Endothelial cell of umbilical vein (primary cell): ENCODE measurements around the gene CELSR3. TPM values are rescaled to one million over a fixed set of nuclear protein-coding genes. Genes with fewer than 3 reads are reported as not detected.

Experiments used
- BruUV-seq: library from RNA; stranded (reverse); fragments of 400-500 nt; replicated peaks from 2 replicates; lab custom pipeline; 2021; lab: Mats Ljungman, UMichigan
- CTCF ChIA-PET: fragments of 300-600, 350-600 bp; sonication (Branson Sonifier 250); formaldehyde crosslinking; loops from one replicate; lab custom pipeline; 2021; ENCODE audit warnings: antibody characterized with exemption, inconsistent platforms; lab: Charles Lee
- POLR2A ChIA-PET: fragments of 300-600, 350-600 bp; sonication (Branson Sonifier 250); formaldehyde crosslinking; loops from one replicate; lab custom pipeline; 2021; ENCODE audit warnings: antibody characterized with exemption, inconsistent platforms; lab: Charles Lee
- DNase-seq: peaks from one replicate; pipeline ENCODE4 v3.0.0-alpha.2; 2011; ENCODE audit warnings: low read depth, low spot score
- FAIRE-seq: peaks from 2 replicates; lab custom pipeline; 2011; peaks lifted over from hg19 to GRCh38; lab: Jason Lieb, UNC
- H2AFZ ChIP-seq: 2 replicates; pipeline ENCODE4 v1.6.0; 2012; ENCODE audit warnings: low read depth, low read length, control low read depth, inconsistent platforms
- H3K27ac ChIP-seq: 2 replicates; pipeline ENCODE4 v1.5.1; 2011; ENCODE audit warnings: low read depth, mild to moderate bottlenecking, control low read depth, low read length, moderate library complexity; ENCODE audit not compliant: insufficient read depth
- H3K27me3 ChIP-seq, 2 experiments: 2 replicates each; pipeline versions ENCODE4 v1.6.0 to v1.6.1; 2011; ENCODE audit warnings: low read length in 2 of 2, mixed read lengths in 1 of 2; ENCODE audit not compliant: control insufficient read depth in 2 of 2, insufficient read depth in 2 of 2
- H3K36me3 ChIP-seq, 2 experiments: 2 replicates in 1 of 2; 3 replicates in 1 of 2; pipeline ENCODE4 v1.5.1; 2011; ENCODE audit warnings: low read length in 2 of 2, mild to moderate bottlenecking in 1 of 2, moderate library complexity in 1 of 2; ENCODE audit not compliant: control insufficient read depth in 2 of 2, insufficient read depth in 2 of 2; ENCODE audit errors: extremely low read depth in 1 of 2
- H3K4me1 ChIP-seq: 3 replicates; pipeline ENCODE4 v1.5.1; 2011; ENCODE audit warnings: mild to moderate bottlenecking, low read length; ENCODE audit not compliant: control insufficient read depth, insufficient read depth; ENCODE audit errors: extremely low read depth
- H3K4me2 ChIP-seq: 2 replicates; pipeline ENCODE4 v1.6.1; 2011; ENCODE audit warnings: low read length, control low read depth, mixed read lengths; ENCODE audit not compliant: insufficient read depth
- H3K4me3 ChIP-seq, 3 experiments: fragments of 200-600 bp in 1 of 3; sonication (generic), shearing (Covaris generic) in 1 of 3; replicated peaks in 1 of 3; 2 replicates each; pipeline ENCODE4 v1.5.1; 2011 to 2016; ENCODE audit warnings: control low read depth in 3 of 3, low read length in 3 of 3, mild to moderate bottlenecking in 2 of 3, inconsistent platforms in 1 of 3, low read depth in 1 of 3, moderate library complexity in 1 of 3; ENCODE audit not compliant: insufficient read depth in 1 of 3
- H3K79me2 ChIP-seq: 2 replicates; pipeline ENCODE4 v1.6.0; 2012; ENCODE audit warnings: low read length, inconsistent platforms; ENCODE audit not compliant: control insufficient read depth, insufficient read depth
- H3K9ac ChIP-seq: replicated peaks from 2 replicates; pipeline ENCODE3; 2011; ENCODE audit warnings: low read length, control low read depth; ENCODE audit not compliant: insufficient read depth; ENCODE audit errors: extremely low read depth
- H3K9me1 ChIP-seq: replicated peaks from 3 replicates; pipeline ENCODE4 v1.6.0; 2011; ENCODE audit warnings: mild to moderate bottlenecking, low read length; ENCODE audit not compliant: control insufficient read depth, insufficient read depth; ENCODE audit errors: extremely low read depth
- H3K9me3 ChIP-seq: replicated peaks from 2 replicates; pipeline ENCODE4 v1.5.1; 2012; ENCODE audit warnings: low read length, inconsistent platforms; ENCODE audit not compliant: control insufficient read depth, insufficient read depth
- H4K20me1 ChIP-seq: replicated peaks from 2 replicates; pipeline ENCODE3; 2011; ENCODE audit warnings: mild to moderate bottlenecking, low read length; ENCODE audit not compliant: control insufficient read depth, insufficient read depth; ENCODE audit errors: extremely low read depth
- GATA2 ChIP-seq: IDR thresholded peaks from 2 replicates; pipeline ENCODE4 v1.7.0; 2011; ENCODE audit warnings: low read depth, mild to moderate bottlenecking, moderate library complexity, mixed read lengths, low read length; ENCODE audit not compliant: insufficient read length, insufficient read depth
- JUN ChIP-seq: IDR thresholded peaks from 2 replicates; pipeline ENCODE4 v1.6.1; 2011; ENCODE audit warnings: borderline replicate concordance, low read depth; ENCODE audit not compliant: insufficient read length, insufficient read depth
- POLR2A ChIP-seq: IDR thresholded peaks from 2 replicates; pipeline ENCODE4 v1.6.1; 2012; ENCODE audit warnings: low read depth, mild to moderate bottlenecking, control low read depth, low read length
- dilution Hi-C: fragments of 300-500 bp; cut with MboI; formaldehyde crosslinking; loops from one replicate; pipeline ENCODE4 v1.15.0; 2019; ENCODE audit warnings: low sequenced_read_pairs; ENCODE audit not compliant: extremely low pct_ligation_motif_present
- intact Hi-C: fragments of 100-400 bp; cut with micrococcal nuclease; formaldehyde crosslinking; loops from one replicate; pipeline ENCODE4 v1.10.0; 2022
- polyA plus RNA-seq, 4 experiments: library from polyadenylated mRNA; depleted of rRNA in 3 of 4; stranded (reverse) in 3 of 4; unstranded in 1 of 4; fragments of >200 nt; gene quantifications; 2 replicates each; pipeline versions ENCODE4 v1.2.1 to v1.2.3, GENCODE V29; 2011 to 2012; ENCODE audit warnings: missing spikeins in 1 of 4
- total RNA-seq: library from RNA; stranded (reverse); gene quantifications from 2 replicates; pipeline ENCODE4 v1.2.3, GENCODE V29; 2021

The CELSR3 gene
- total and polyA plus RNA-seq, 2 donors (not counting 3 experiments of a cell fraction or from before 2014, with no cell fraction given) = 0.25 to 0.71 TPM

- no peaks in the 10 kb centered on the region for H4K20me1 ChIP-seq
- no peak overlapping the region for H3K27ac ChIP-seq
- no peak overlapping the region for H3K4me2 ChIP-seq
- no peaks in the 10 kb centered on the region for H3K79me2 ChIP-seq
- H3K4me3 ChIP-seq = no peak overlapping the region
- FAIRE-seq = no peak
- TF ChIP-seq POLR2A = no peak
- TF ChIP-seq JUN = no peak
- no peaks in the 10 kb centered on the region for H3K9me1 ChIP-seq
- H3K27me3 ChIP-seq = peaks cover 6 to 9% of the 10 kb centered on the region in 2 experiments
- H3K9me3 ChIP-seq = no peaks in the 10 kb centered on the region
- dilution Hi-C loops = no loop called here
- no peak overlapping the region for H3K9ac ChIP-seq
- no TSS peak for BruUV-seq
- CTCF ChIA-PET = interaction anchor here (1.0 kb wide), 1 partner anchor 10 kb away, joined by 3 read pairs; no protein-coding TSS in a partner anchor
- intact Hi-C loops = no loop called here
- peaks cover 11 to 40% of the 10 kb centered on the region in 2 experiments for H3K36me3 ChIP-seq
- peaks cover 6% of the 10 kb centered on the region for H3K4me1 ChIP-seq
- no peak overlapping the region for H2AFZ ChIP-seq
- no peak for DNase-seq
- POLR2A ChIA-PET = no interaction called here
Observed at GRCh38 chr3:48598323-48599076, 64.2 kb downstream of the CELSR3 start.

GRCh38 chr3:48597408-48597800, 65.3 kb downstream of the CELSR3 start:
- POLR2A ChIA-PET = interaction anchor here (0.6 kb wide), 1 partner anchor 207 kb away, joined by 8 read pairs; no protein-coding TSS in a partner anchor
- Histone ChIP-seq H3K4me1 (peaks cover 6% of the 10 kb centered on the region), H2AFZ (no peak overlapping the region), H3K79me2 (no peaks in the 10 kb centered on the region), H3K27me3 (peaks cover 6 to 9% of the 10 kb centered on the region in 2 experiments), H3K4me3 (no peak overlapping the region), H3K27ac (no peak overlapping the region), H3K9ac (no peak overlapping the region), H3K9me3 (no peaks in the 10 kb centered on the region), H3K4me2 (no peak overlapping the region), H3K9me1 (no peaks in the 10 kb centered on the region), H4K20me1 (no peaks in the 10 kb centered on the region), H3K36me3 (peaks cover 6 to 30% of the 10 kb centered on the region in 2 experiments)
- TF ChIP-seq POLR2A = peak; percentile 0
- TF ChIP-seq GATA2 = no peak
- intact Hi-C loops (no loop called here), dilution Hi-C loops (no loop called here)
- no peak for FAIRE-seq
- BruUV-seq = no TSS peak
- DNase-seq = no peak
- CTCF ChIA-PET = no interaction called here
